Ishikawa (cell line): ENCODE results near the gene CUBN.

Source experiments
- CEBPB ChIP-seq: IDR thresholded peaks from 2 replicates; pipeline ENCODE4 v1.6.1; 2012
- CREB1 ChIP-seq: IDR thresholded peaks from 2 replicates; pipeline ENCODE4 v1.6.1; 2012; ENCODE audit warnings: low read depth
- EP300 ChIP-seq: IDR thresholded peaks from 2 replicates; pipeline ENCODE4 v1.6.1; 2012; ENCODE audit warnings: borderline replicate concordance
- MAX ChIP-seq: IDR thresholded peaks from 2 replicates; pipeline ENCODE4 v1.6.1; 2012
- NFIC ChIP-seq: IDR thresholded peaks from 2 replicates; pipeline ENCODE4 v1.6.1; 2012
- RAD21 ChIP-seq: IDR thresholded peaks from 2 replicates; pipeline ENCODE4 v1.6.1; 2012; ENCODE audit warnings: low read depth
- REST ChIP-seq: IDR thresholded peaks from 2 replicates; pipeline ENCODE4 v1.6.1; 2012; ENCODE audit warnings: low read depth, mild to moderate bottlenecking
- TAF1 ChIP-seq: IDR thresholded peaks from 2 replicates; pipeline ENCODE4 v1.6.1; 2012; ENCODE audit warnings: low read depth, mild to moderate bottlenecking
- TCF12 ChIP-seq: IDR thresholded peaks from 2 replicates; pipeline ENCODE4 v1.6.1; 2012; ENCODE audit warnings: low read depth
- TEAD4 ChIP-seq: IDR thresholded peaks from 2 replicates; pipeline ENCODE4 v1.6.1; 2012
- ZBTB7A ChIP-seq: IDR thresholded peaks from 2 replicates; pipeline ENCODE4 v1.6.1; 2012; ENCODE audit warnings: low read depth

- TF ChIP-seq RAD21: no peak
- no peak for TF ChIP-seq NFIC
- TF ChIP-seq REST: no peak
- no peak for TF ChIP-seq CEBPB
- no peak for TF ChIP-seq MAX
- no peak for TF ChIP-seq ZBTB7A
- TF ChIP-seq CREB1: no peak
- no peak for TF ChIP-seq TCF12
- no peak for TF ChIP-seq TEAD4
- no peak for TF ChIP-seq TAF1
- TF ChIP-seq EP300: no peak
Measured at GRCh38 chr10:16964576-16965343, 164.9 kb downstream of the CUBN start.
